A549 (cell line): ENCODE results near the gene MAN2B2. TPM values are rescaled to one million over a fixed set of nuclear protein-coding genes. Genes with fewer than 3 reads are reported as not detected.

ENCODE experiments used
- ATAC-seq, 2 experiments: fragments of 200-7000 bp in 1 of 2; fragments of >200 bp in 1 of 2; cut with Nextera tagmentation in 1 of 2; cut with Tn5 transposase in 1 of 2; 3 replicates each; pipeline versions ENCODE4 v1.8.0 to v1.9.1; 2018 to 2020; ENCODE audit warnings: mild to moderate bottlenecking in 1 of 2, moderate library complexity in 1 of 2
- CTCF ChIA-PET: fragments of 300-600 bp; sonication (Branson Sonifier 250); formaldehyde crosslinking; extraction: SDS; loops from one replicate; lab custom pipeline; 2021; ENCODE audit warnings: antibody characterized with exemption, inconsistent platforms; lab: Yijun Ruan, JAX
- POLR2A ChIA-PET: fragments of 350-600 bp; formaldehyde crosslinking; extraction: SDS; loops from one replicate; lab custom pipeline; 2021; ENCODE audit warnings: antibody characterized with exemption, inconsistent platforms; lab: Yijun Ruan, JAX
- DNase-seq, 2 experiments: peaks; one replicate each; pipeline versions ENCODE4 v3.0.0 to v3.0.0-alpha.2; 2011 to 2016; ENCODE audit warnings: low read depth in 1 of 2, low spot score in 1 of 2
- FAIRE-seq: peaks from 2 replicates; lab custom pipeline; 2011; peaks lifted over from hg19 to GRCh38; lab: Jason Lieb, UNC
- H3K27ac ChIP-seq, 2 experiments: fragments of >200 bp; sonication (Bioruptor Twin); formaldehyde crosslinking; 3 replicates each; pipeline ENCODE4 v1.5.1; 2016 to 2017
- H3K4me1 ChIP-seq: fragments of >200 bp; sonication (Bioruptor Twin); formaldehyde crosslinking; 3 replicates; pipeline ENCODE4 v1.6.1; 2016
- H3K4me2 ChIP-seq: fragments of >200 bp; sonication (Bioruptor Twin); formaldehyde crosslinking; 3 replicates; pipeline ENCODE4 v1.6.1; 2016
- H3K4me3 ChIP-seq: fragments of >200 bp; sonication (Bioruptor Twin); formaldehyde crosslinking; 3 replicates; pipeline ENCODE4 v1.5.1; 2016
- H3K9me3 ChIP-seq: fragments of >200 bp; sonication (Bioruptor Twin); formaldehyde crosslinking; 3 replicates; pipeline ENCODE4 v1.6.1; 2016
- BHLHE40 ChIP-seq: IDR thresholded peaks from 2 replicates; pipeline ENCODE4 v1.6.1; 2012; ENCODE audit warnings: low read depth, low read length, inconsistent platforms
- CBX8 ChIP-seq: fragments of 200-600 bp; sonication (generic); IDR thresholded peaks from 2 replicates; pipeline ENCODE4 v1.6.1; 2016
- EP300 ChIP-seq, 2 experiments: fragments of >200 bp; sonication (Bioruptor Twin); formaldehyde crosslinking; IDR thresholded peaks; 2 replicates in 1 of 2; 3 replicates in 1 of 2; pipeline ENCODE4 v1.6.1; 2016 to 2017
- ESRRA ChIP-seq: fragments of 150-350 bp; IDR thresholded peaks from 2 replicates; pipeline ENCODE4 v1.6.1; 2014; ENCODE audit warnings: mild to moderate bottlenecking, low read length, borderline replicate concordance
- GATA3 ChIP-seq: IDR thresholded peaks from 2 replicates; pipeline ENCODE4 v1.6.1; 2012; ENCODE audit warnings: borderline replicate concordance
- HOXB5 ChIP-seq: fragments of 250-450 bp; sonication (Bioruptor Pico); IDR thresholded peaks from 2 replicates; pipeline ENCODE4 v1.5.0; 2020; ENCODE audit warnings: mild to moderate bottlenecking, moderate library complexity
- MAFK ChIP-seq: fragments of 450-650 bp; IDR thresholded peaks from 2 replicates; pipeline ENCODE4 v1.6.1; 2014; ENCODE audit not compliant: partially characterized antibody
- MAZ ChIP-seq: fragments of 150-350 bp; IDR thresholded peaks from 2 replicates; pipeline ENCODE4 v1.6.1; 2014; ENCODE audit warnings: antibody characterized with exemption, low read depth, low read length, borderline replicate concordance
- MYC ChIP-seq: IDR thresholded peaks from 2 replicates; pipeline ENCODE4 v1.6.1; 2012; ENCODE audit warnings: mild to moderate bottlenecking, inconsistent platforms, low read length, improper control_type of control experiment, borderline replicate concordance
- NFE2L2 ChIP-seq: fragments of 150-350 bp; conservative IDR thresholded peaks from 2 replicates; pipeline ENCODE4 v1.6.1; 2014; ENCODE audit warnings: low read length
- NPAS2 ChIP-seq: fragments of 250-450 bp; sonication (Bioruptor Pico); IDR thresholded peaks from 2 replicates; pipeline ENCODE4 v1.8.0; 2022; ENCODE audit warnings: mild to moderate bottlenecking, moderate library complexity, borderline replicate concordance
- POLR2AphosphoS2 ChIP-seq: conservative IDR thresholded peaks from 2 replicates; pipeline ENCODE4 v1.6.1; 2012; ENCODE audit warnings: low read length, improper control_type of control experiment, inconsistent platforms
- RAD21 ChIP-seq, 2 experiments: fragments of >200 bp in 1 of 2; sonication (Bioruptor Twin) in 1 of 2; formaldehyde crosslinking in 1 of 2; IDR thresholded peaks in 1 of 2; conservative IDR thresholded peaks in 1 of 2; 2 replicates in 1 of 2; 3 replicates in 1 of 2; pipeline ENCODE4 v1.6.1; 2012 to 2018; ENCODE audit warnings: inconsistent platforms in 1 of 2
- RNF2 ChIP-seq: fragments of 200-600 bp; sonication (generic); IDR thresholded peaks from 2 replicates; pipeline ENCODE4 v1.6.1; 2016; ENCODE audit warnings: low read depth, mild to moderate bottlenecking, antibody characterized with exemption, moderate library complexity, borderline replicate concordance
- ZFP36 ChIP-seq: fragments of 450-650 bp; IDR thresholded peaks from 2 replicates; pipeline ENCODE4 v1.6.1; 2014; ENCODE audit warnings: borderline replicate concordance; ENCODE audit not compliant: partially characterized antibody
- WGBS: methylation state at CpG from one replicate; pipeline ENCODE4 v1.1.6; 2017; ENCODE audit errors: missing lambda C conversion rate; 5-methylcytosine and 5-hydroxymethylcytosine counted together
- polyA plus RNA-seq, 4 experiments: library from polyadenylated mRNA; depleted of rRNA in 3 of 4; stranded (reverse); fragments of >200 nt; fragmentation: RNase III in 1 of 4; extraction: RNeasy Plus Mini Kit Qiagen cat#74134 plus additional on column Dnase treatment in 1 of 4; gene quantifications; 2 replicates in 3 of 4; 3 replicates in 1 of 4; pipeline ENCODE4 v1.2.3, GENCODE V29; 2011 to 2017
- TF ChIP-seq, protein P1 (sequence below): fragments of >200 bp; sonication (Bioruptor Twin); formaldehyde crosslinking; IDR thresholded peaks from 3 replicates; pipeline ENCODE4 v1.5.1; 2016
- TF ChIP-seq, protein P2 (sequence below): IDR thresholded peaks from 2 replicates; pipeline ENCODE4 v1.6.1; 2012; ENCODE audit warnings: low read depth, borderline replicate concordance
- TF ChIP-seq, protein P3 (sequence below): fragments of 150-350 bp; IDR thresholded peaks from 2 replicates; pipeline ENCODE4 v1.6.1; 2014; ENCODE audit warnings: low read depth, mild to moderate bottlenecking, low read length
- TF ChIP-seq, protein P4 (sequence below): fragments of 200-600 bp; sonication (generic); IDR thresholded peaks from 2 replicates; pipeline ENCODE4 v1.6.1; 2016; ENCODE audit warnings: antibody characterized with exemption, mild to moderate bottlenecking, moderate library complexity
- TF ChIP-seq, protein P5 (sequence below): IDR thresholded peaks from 2 replicates; pipeline ENCODE4 v1.6.1; 2012
- TF ChIP-seq, protein P6 (sequence below): fragments of 250-450 bp; sonication (Bioruptor Pico); IDR thresholded peaks from 2 replicates; pipeline ENCODE4 v1.5.0; 2021; ENCODE audit warnings: mild to moderate bottlenecking, moderate library complexity, borderline replicate concordance

Gene MAN2B2
- polyA plus RNA-seq, 2 of the 4 experiments (the other 2 are of a cell fraction): 6.3 to 8.4 TPM

DNA sequence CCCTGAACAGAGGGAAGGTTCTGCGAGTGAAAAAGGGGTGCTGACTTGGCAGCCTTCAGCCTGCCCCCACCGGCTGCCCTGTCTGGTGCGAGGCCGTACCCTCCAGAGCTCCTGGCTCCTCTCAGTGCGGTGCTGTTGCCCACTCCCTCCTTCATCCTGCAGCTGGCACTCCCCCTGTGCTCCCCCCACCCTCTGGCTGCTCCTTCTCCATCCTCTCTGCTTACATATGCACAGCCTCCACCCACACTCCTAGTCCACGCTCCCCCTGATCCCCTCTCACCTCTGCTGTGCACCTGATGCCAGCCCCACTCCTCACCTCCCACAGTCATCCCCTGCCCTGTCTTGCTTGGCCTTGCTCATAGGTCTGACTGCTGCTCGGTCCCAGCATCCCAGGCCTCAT lies 9.9 kb downstream of the MAN2B2 start:
- Histone ChIP-seq H3K4me2 (no peak overlapping the region), H3K4me1 (no peaks in the 10 kb centered on the region), H3K27ac (no peak overlapping the region), H3K9me3 (no peaks in the 10 kb centered on the region), H3K4me3 (no peak overlapping the region)
- WGBS: 85% methylated on average over 5 of the region's 7 CpGs
- ChIA-PET POLR2A (no interaction called here), CTCF (no interaction called here)
- DNase-seq: no peak
- no peak for FAIRE-seq
- no peak for TF ChIP-seq HOXB5 (CRISPR knock-in tag)
- no peak for TF ChIP-seq ESRRA
- no peak for TF ChIP-seq GATA3
- TF ChIP-seq, protein P1, sequence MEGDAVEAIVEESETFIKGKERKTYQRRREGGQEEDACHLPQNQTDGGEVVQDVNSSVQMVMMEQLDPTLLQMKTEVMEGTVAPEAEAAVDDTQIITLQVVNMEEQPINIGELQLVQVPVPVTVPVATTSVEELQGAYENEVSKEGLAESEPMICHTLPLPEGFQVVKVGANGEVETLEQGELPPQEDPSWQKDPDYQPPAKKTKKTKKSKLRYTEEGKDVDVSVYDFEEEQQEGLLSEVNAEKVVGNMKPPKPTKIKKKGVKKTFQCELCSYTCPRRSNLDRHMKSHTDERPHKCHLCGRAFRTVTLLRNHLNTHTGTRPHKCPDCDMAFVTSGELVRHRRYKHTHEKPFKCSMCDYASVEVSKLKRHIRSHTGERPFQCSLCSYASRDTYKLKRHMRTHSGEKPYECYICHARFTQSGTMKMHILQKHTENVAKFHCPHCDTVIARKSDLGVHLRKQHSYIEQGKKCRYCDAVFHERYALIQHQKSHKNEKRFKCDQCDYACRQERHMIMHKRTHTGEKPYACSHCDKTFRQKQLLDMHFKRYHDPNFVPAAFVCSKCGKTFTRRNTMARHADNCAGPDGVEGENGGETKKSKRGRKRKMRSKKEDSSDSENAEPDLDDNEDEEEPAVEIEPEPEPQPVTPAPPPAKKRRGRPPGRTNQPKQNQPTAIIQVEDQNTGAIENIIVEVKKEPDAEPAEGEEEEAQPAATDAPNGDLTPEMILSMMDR: no peak
- TF ChIP-seq NPAS2: no peak
- TF ChIP-seq, protein P2, sequence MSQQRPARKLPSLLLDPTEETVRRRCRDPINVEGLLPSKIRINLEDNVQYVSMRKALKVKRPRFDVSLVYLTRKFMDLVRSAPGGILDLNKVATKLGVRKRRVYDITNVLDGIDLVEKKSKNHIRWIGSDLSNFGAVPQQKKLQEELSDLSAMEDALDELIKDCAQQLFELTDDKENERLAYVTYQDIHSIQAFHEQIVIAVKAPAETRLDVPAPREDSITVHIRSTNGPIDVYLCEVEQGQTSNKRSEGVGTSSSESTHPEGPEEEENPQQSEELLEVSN: no peak
- no peak for TF ChIP-seq ZFP36
- TF ChIP-seq MYC: no peak
- no peak for TF ChIP-seq BHLHE40
- TF ChIP-seq, protein P3, sequence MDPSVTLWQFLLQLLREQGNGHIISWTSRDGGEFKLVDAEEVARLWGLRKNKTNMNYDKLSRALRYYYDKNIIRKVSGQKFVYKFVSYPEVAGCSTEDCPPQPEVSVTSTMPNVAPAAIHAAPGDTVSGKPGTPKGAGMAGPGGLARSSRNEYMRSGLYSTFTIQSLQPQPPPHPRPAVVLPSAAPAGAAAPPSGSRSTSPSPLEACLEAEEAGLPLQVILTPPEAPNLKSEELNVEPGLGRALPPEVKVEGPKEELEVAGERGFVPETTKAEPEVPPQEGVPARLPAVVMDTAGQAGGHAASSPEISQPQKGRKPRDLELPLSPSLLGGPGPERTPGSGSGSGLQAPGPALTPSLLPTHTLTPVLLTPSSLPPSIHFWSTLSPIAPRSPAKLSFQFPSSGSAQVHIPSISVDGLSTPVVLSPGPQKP: no peak
- TF ChIP-seq CBX8: no peak
- no peak for TF ChIP-seq NFE2L2
- ATAC-seq: no peak

DNA sequence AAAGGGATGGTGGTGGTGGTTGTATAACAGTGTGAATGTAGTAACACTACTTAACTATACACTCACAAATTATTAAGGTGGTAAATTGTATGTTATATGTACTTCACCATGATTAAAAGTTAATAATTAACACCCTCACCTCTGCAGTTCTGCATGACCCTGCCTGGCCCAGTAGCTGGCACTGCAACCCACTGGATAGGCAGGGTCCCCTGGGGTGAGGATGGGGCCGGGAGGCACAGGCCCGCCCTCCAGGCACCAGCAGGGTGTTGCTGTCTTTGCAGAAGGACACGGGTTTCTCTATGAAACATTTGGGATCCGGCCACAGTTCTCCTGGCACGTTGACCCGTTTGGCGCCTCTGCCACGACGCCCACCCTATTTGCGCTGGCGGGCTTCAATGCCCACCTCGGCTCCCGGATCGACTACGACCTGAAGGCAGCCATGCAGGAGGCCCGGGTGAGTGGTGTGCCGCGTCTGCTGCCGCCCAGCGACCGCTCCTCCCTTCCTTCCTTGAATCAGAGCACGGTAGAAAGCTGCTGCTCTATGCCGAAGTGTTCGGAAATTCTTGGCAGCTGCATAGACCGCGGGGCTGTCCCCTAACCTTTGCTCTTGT lies 11.8 kb downstream of the MAN2B2 start:
- no peak overlapping the region for H3K4me2 ChIP-seq
- CTCF ChIA-PET: interaction anchor here (0.5 kb wide), 1 partner anchor 81 kb away, joined by 3 read pairs; no protein-coding TSS in a partner anchor
- no peaks in the 10 kb centered on the region for H3K9me3 ChIP-seq
- ATAC-seq (no peak), FAIRE-seq (no peak), DNase-seq (no peak)
- no peaks in the 10 kb centered on the region for H3K4me1 ChIP-seq
- no peak overlapping the region for H3K4me3 ChIP-seq
- no peak overlapping the region for H3K27ac ChIP-seq
- POLR2A ChIA-PET: no interaction called here
- WGBS: 95% methylated on average over 26 of the region's 26 CpGs
- TF ChIP-seq MAFK (no peak), MAZ (no peak), EP300 (IDR thresholded peaks at IDR 0.05) (no peak), RAD21 (conservative IDR thresholded peaks at IDR 0.05 in 1 of 2, IDR thresholded peaks at IDR 0.05 in 1 of 2) (no peak), GATA3 (no peak), RNF2 (no peak), POLR2AphosphoS2 (no peak)
- TF ChIP-seq, protein P4, sequence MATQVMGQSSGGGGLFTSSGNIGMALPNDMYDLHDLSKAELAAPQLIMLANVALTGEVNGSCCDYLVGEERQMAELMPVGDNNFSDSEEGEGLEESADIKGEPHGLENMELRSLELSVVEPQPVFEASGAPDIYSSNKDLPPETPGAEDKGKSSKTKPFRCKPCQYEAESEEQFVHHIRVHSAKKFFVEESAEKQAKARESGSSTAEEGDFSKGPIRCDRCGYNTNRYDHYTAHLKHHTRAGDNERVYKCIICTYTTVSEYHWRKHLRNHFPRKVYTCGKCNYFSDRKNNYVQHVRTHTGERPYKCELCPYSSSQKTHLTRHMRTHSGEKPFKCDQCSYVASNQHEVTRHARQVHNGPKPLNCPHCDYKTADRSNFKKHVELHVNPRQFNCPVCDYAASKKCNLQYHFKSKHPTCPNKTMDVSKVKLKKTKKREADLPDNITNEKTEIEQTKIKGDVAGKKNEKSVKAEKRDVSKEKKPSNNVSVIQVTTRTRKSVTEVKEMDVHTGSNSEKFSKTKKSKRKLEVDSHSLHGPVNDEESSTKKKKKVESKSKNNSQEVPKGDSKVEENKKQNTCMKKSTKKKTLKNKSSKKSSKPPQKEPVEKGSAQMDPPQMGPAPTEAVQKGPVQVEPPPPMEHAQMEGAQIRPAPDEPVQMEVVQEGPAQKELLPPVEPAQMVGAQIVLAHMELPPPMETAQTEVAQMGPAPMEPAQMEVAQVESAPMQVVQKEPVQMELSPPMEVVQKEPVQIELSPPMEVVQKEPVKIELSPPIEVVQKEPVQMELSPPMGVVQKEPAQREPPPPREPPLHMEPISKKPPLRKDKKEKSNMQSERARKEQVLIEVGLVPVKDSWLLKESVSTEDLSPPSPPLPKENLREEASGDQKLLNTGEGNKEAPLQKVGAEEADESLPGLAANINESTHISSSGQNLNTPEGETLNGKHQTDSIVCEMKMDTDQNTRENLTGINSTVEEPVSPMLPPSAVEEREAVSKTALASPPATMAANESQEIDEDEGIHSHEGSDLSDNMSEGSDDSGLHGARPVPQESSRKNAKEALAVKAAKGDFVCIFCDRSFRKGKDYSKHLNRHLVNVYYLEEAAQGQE: no peak
- TF ChIP-seq, protein P5, sequence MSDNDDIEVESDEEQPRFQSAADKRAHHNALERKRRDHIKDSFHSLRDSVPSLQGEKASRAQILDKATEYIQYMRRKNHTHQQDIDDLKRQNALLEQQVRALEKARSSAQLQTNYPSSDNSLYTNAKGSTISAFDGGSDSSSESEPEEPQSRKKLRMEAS: no peak
- TF ChIP-seq, protein P6, sequence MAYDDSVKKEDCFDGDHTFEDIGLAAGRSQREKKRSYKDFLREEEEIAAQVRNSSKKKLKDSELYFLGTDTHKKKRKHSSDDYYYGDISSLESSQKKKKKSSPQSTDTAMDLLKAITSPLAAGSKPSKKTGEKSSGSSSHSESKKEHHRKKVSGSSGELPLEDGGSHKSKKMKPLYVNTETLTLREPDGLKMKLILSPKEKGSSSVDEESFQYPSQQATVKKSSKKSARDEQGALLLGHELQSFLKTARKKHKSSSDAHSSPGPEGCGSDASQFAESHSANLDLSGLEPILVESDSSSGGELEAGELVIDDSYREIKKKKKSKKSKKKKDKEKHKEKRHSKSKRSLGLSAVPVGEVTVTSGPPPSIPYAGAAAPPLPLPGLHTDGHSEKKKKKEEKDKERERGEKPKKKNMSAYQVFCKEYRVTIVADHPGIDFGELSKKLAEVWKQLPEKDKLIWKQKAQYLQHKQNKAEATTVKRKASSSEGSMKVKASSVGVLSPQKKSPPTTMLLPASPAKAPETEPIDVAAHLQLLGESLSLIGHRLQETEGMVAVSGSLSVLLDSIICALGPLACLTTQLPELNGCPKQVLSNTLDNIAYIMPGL (CRISPR knock-in tag): no peak
- TF ChIP-seq, all 56 proteins: peak for 0
